ENCODE measurements around the gene TTC7B. TPM values are rescaled to one million over a fixed set of nuclear protein-coding genes. Genes with fewer than 3 reads are reported as not detected.
A peak's percentile ranks its signal among the peaks of the same experiment; 100 is the strongest.

The TTC7B gene
- total RNA-seq, 1 donor from 2014 or later: 82.6 TPM

GRCh38 chr14:90759370-90760077 is 56.7 kb downstream of the TTC7B start:
- no peak overlapping the region for H3K4me3 ChIP-seq (ENCODE audit: low read depth, low read length)
- DNase-seq (ENCODE audit: low read depth): no peak
- no peak for TF ChIP-seq CTCF (conservative IDR thresholded peaks at IDR 0.05; ENCODE audit: low read depth, low read length)

GRCh38 chr14:90758959-90759358 is 57.3 kb downstream of the TTC7B start:
- TF ChIP-seq CTCF (conservative IDR thresholded peaks at IDR 0.05; ENCODE audit: low read depth, low read length): no peak
- H3K4me3 ChIP-seq (ENCODE audit: low read depth, low read length): peak overlapping the region; percentile 57
- DNase-seq (ENCODE audit: low read depth): no peak

GRCh38 chr14:90758028-90758889 is 58.0 kb downstream of the TTC7B start:
- H3K4me3 ChIP-seq (ENCODE audit: low read depth, low read length): peak overlapping the region; percentile 57
- peak; percentile 26 for DNase-seq (ENCODE audit: low read depth)
- peak; percentile 76 for TF ChIP-seq CTCF (conservative IDR thresholded peaks at IDR 0.05; ENCODE audit: low read depth, low read length)

GRCh38 chr14:90757452-90757851 is 58.8 kb downstream of the TTC7B start:
- TF ChIP-seq CTCF (conservative IDR thresholded peaks at IDR 0.05; ENCODE audit: low read depth, low read length): no peak

GRCh38 chr14:90756755-90757345 is 59.4 kb downstream of the TTC7B start:
- H3K4me3 ChIP-seq (ENCODE audit: low read depth, low read length): no peak overlapping the region
- DNase-seq (ENCODE audit: low read depth): no peak
- TF ChIP-seq CTCF (conservative IDR thresholded peaks at IDR 0.05; ENCODE audit: low read depth, low read length): no peak

More at GRCh38 chr14:90757452-90757851, 58.8 kb downstream of the TTC7B start:
- H3K4me3 ChIP-seq (ENCODE audit: low read depth, low read length): no peak overlapping the region
- DNase-seq (ENCODE audit: low read depth): no peak

- H3K4me3 ChIP-seq (ENCODE audit: low read depth, low read length): no peak overlapping the region
- DNase-seq (ENCODE audit: low read depth): no peak
- no peak for TF ChIP-seq CTCF (conservative IDR thresholded peaks at IDR 0.05; ENCODE audit: low read depth, low read length)
These were observed 60.4 kb downstream of the TTC7B start for GRCh38 chr14:90755661-90756304.
